Right renal cortex interstitium (tissue), 3 donors: ENCODE results near the gene CELA1. TPM values are rescaled to one million over a fixed set of nuclear protein-coding genes. Genes with fewer than 3 reads are reported as not detected.
"Not testable (repeated sequence)": the region's sequence is repeated elsewhere in the genome, so short reads cannot be mapped to it uniquely, and the experiment has no call there.

Experiments
- DNase-seq, 3 donors: peaks; one replicate each; pipeline ENCODE4 v3.0.0-alpha.2; 2013; ENCODE audit warnings: low read depth in 3 of 3, low spot score in 2 of 3
- polyA plus RNA-seq, 3 donors: library from polyadenylated mRNA; unstranded; fragments of 120-200 nt; gene quantifications; one replicate each; pipeline ENCODE4 v1.2.1, GENCODE V29; 2013; ENCODE audit not compliant: insufficient read length in 3 of 3

CELA1 gene
- polyA plus RNA-seq, 3 donors = not detected

DNA sequence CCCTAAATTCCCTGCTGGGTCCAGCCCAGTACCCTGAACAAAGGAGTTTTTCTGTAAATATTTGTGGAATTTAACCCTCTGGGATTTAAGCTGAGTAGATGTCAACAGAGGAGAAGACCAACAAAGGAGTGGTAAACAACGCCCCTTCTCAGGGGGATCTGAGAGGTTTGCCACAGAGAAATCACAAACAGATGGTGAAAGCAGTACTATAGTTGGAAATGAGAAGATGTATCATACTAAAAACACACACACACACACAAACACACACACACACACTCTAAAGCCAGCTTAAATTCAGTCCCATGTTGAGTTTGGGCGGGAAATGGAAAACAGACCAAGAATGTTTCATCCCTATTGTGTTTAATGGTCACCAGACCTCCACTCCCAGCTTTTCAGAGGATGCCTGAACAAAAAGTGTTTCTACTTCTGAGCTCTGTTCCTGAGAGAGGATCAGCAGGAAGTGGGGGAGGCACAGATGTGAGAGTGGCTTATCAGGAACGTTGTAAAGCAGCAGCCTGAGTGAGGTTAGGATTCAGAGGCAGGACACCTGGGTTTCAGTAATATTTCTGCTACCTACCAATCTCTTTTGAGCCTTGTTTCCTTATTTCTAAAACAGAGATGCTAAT is 25.7 kb downstream of the CELA1 start:
- no peak for DNase-seq

DNA sequence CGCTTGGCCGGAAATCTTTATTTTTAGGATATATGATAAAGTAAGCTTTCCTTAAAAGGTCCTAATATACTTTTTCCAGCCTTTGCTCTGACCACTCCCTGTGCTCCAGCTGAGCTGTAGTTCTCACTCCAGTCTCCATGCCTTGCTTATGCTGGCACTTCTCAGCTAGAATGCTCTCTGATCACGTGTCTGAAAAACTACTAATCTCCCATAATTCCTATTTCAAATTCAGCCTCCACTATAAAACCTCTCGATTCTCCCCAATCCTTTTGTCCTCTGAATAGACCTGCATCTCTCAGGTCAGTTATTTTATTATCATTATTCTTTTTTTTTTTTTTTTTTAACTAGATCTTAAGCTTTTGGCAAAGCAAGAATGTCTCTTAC is 26.2 kb downstream of the CELA1 start:
- DNase-seq = no peak

DNA sequence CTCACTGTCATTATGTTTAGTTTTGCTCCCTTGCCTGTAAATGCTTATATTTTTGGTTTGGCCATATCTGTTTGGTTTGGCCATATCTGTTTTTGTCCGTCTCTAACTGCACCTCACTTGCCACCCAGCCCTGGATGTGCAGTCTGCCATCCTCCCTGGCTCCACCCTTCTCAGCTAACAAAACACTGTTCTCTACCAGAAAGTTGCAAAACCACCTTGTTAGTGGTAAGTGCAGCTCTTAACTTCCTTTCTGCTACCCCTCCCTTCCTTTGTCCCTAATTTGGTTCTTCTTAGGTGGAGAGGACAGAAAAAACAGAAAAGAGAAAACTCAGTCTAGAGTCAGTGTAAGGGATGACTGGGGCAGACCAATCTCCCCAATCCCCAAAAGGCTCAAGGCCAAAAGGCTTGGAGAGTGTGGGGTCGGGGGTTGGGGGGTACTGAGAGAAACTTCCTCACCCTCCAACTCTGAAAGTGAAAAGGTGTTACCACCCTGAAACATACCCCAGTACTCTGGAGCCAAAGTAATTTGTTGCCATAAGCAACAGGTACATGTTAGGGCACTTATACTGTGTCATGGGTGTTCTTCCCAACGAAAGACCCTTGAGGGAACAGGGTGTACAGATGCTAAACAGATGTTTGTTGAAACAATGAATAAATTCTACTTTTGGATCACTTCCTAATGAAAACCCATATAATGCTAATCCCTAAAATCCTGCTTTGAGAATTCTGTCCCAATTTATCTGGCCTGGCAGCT is 27.5 kb downstream of the CELA1 start:
- no peak for DNase-seq

DNA sequence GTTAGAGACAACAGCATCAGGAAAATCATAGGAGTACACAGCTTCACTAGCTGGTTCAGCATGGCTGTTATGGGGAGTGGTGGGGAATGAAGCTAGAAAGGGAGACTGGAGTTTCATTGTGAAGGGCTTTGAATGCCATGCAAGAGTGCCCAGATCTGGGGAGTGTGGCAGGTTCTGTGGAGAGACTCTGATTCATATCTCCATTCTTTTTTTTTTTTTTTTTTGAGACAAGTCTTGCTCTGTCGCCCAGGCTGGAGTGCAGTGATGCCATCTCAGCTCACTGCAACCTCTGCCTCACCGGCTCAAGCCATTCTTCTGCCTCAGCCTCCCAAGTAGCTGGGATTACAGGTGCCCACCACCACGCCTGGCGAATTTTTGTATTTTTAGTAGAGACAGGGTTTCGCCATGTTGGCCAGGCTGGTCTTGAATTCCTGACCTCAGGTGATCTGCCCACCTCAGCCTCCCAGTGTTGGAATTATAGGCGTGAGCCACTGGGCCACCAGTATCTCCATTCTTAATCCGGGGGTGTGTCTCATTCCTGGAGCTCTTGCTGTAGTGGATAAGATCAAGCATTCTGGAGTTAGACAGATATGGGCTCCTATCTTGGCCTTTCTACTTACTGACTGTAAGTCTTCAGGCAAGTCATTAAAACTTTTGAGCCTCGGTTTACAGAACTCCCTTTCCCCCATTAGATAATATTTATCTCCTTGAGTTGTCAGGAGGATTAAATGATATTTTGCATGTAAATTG is 28.2 kb downstream of the CELA1 start:
- not testable (repeated sequence) for DNase-seq

DNA sequence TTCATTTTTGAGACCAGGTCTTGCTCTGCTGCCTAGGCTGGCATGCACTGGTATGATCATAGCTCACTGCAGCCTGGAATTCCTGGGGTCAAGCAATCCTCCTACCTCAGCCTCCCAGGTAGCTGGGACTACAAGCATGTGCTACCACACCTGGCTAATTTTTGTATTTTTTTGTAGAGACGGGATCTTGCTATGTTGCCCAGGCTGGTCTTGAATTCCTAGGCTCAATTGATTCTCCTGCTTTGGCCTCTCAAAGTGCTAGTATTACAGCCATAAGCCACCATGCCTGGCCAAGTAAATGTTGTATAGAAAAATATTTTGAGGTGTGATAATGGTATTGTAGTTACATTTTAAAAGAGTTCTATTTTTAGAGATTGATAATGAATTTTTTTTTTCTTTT is 35.1 kb downstream of the CELA1 start:
- DNase-seq = no peak

DNA sequence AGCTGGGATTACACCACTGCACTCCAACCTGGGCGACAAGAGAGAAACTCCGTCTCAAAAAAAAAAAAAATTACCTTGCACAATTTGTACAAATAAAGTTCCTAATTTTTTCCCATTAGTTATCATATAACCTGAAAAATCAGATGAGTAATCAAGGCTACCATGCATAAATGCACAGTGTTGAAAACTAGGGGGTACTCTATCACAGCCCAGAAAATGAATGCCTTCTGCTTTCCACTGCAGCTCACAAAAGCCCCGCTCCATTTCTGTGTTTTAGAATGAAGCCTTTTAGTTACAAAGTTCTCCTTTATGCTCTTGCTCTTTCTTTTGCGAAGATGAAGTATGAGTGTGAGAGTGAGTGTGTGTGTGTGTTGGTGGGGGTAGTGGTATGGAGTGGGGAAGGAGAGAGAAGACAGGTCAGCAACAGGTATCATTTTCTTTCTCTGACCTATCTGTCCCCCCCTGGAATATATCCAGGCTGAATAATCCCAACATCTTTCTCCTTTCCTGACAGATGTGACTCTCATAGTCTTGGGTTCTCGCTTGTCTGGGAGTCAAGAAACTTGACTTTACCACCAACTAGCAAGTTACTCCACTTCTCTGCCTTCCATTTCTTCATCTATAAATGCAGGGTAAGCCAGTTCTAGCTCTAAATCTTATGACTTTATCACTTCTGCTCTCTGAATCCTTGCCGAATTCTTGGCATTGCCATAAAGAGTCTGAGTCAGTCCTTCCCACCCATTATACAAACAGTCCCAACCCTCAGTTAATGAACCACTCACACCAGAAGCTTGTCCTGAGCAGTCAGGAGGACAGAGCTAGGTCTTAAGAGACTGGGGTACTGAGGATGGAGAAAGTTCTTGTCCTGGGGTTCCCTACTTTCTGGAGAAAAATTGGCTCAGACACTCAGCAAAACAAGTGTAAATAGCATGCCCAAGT is 38.6 kb downstream of the CELA1 start:
- DNase-seq = no peak

DNA sequence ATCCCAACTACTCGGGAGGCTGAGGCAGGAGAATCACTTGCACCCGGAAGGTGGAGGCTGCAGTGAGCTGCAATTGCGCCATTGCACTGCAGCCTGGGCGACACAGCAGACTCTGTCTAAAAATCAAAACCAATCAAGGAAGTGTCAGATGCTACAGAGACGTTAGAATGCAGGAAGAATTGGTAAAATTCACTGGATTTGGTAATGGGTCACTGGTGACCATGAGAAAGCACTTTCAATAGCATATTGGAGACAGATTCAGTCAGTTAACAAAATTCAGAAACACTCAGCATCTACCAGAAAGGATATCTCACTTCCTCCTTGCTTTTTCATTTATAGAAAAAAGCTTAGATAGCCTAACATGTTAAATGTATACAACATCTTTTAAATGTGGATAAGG is 40.0 kb downstream of the CELA1 start:
- no peak for DNase-seq

DNA sequence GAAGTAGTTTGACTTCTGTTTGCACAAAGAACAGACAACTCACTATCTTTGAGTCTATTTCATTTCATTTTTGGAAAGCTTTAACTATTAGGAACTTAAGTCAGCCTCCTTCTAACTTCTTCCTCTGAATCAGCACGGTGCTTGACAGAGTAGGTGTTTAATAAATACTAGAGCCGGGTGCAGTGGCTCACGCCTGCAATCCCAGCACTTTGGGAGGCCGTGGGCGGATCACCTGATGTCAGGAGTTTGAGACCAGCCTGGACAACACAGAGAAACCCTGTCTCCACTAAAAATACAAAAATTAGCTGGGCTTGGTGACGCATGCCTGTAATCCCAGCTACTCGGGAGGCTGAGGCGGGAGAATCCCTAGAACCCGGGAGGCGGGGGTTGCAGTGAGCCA is 45.7 kb downstream of the CELA1 start:
- DNase-seq = not testable (repeated sequence)

DNA sequence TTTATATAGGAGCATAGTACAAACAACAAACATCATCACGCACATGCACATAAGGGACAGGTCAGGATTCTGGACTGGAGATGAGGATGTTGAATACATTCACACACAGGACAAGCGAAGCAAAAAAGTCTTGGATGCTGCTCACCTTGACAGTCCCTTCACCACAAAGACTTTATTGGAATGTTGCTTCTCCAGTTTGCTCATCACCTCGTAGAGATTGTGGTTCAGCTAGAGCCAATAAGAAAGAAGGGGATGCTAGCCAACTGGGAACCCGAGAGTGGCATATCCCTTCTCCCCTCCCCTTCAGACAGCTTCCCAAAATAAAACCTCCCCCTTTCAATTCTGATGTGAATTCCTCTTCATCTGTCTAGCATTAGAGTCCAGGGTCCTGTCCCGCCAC is 50.8 kb downstream of the CELA1 start:
- no peak for DNase-seq

DNA sequence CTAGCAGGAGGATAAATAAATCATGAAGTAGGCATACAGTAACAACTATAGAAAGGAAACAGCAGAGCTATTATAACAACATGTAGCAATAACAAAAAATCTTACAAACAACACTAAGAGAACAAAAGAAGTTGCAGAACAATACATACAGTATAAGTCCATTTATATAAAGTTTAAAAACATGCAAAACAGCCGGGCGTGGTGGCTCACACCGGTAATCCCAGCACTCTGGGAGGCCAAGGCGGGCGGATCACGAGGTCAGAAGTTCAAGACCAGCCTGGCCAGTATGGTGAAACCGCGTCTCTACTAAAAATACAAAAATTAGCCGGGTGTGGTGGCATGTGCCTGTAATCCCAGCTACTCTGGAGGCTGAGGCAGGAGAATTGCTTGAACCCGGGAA is 52.4 kb downstream of the CELA1 start:
- not testable (repeated sequence) for DNase-seq

DNA sequence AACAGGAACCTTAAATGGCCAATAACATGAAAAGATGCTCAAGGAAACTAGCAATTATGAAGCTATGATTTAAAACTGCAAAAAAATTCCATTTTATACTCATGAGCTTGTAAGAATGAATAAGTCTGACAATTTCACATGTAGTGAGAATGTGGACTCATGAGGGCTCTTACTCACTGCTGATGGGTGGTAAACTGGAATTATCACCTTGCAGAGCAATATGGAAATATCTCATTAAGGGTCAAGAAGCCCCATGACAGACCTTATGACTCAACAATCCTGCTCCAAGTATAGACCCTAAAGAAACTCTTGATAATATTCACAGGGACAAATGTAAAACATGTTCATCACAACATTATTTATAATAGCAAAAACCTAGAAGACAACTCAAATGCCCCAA is 52.8 kb downstream of the CELA1 start:
- no peak for DNase-seq

DNA sequence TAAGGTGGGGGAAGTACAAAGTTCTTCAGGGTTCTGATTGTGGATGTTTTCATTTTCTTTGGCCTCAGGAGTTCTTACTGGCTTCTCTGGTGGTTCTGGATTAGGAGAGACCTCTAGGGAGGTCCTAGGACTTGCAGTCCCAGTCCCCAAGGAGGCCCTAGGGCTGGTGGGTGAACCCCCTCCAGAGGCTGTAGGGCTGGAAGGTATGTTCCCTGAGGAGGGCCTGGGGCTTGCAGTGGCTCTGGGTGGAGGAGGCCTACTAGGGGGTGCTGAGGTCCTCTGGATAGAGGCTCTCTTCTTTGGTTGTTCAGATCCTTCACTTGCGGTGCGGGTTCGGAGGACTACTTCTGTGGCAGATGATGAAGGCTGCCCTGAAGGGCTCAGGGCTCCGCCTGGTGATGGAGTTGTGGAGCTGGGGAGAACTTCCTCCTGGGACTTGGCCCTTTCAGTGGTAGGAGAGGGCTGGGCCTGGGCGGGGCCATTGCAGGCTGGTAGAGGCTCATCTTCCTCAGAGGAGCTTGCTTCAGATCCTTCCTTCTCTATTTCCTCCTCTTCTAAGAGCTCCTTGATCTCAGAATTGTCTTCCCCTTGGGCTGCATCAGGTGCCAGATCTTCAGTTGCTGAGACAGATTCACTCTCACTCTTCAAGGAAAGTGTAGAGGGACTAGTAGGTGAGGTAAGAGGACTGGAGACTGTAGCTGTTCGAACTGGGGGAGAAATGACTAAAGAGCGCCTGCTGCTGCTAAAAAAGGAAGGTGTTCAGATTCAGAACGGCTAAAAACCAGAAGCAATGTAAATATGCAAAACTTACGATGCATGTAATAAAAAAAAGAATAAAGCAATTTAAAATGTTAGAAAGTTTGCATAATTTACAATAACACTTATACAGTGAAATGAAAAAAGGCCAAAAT is 54.6 kb downstream of the CELA1 start:
- DNase-seq = not testable (repeated sequence)

DNA sequence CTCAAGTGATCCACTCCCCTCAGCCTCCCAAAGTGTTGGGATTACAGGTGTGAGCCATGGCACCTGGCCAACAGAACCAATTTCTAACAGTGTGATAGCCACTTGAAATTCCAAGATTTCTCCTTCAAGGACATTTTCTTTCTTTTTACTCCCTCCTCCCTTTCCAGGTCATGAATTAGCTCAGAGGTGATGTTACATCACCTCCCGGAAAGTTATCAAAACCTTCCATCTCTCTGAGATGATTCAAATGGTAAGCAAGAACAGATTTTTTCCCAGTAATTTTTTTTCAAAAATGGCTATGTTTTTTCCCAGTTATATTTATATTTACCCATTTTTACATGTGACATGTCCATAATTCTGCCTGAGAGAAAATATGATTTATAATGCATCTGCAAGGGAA is 60.6 kb downstream of the CELA1 start:
- DNase-seq = no peak

DNA sequence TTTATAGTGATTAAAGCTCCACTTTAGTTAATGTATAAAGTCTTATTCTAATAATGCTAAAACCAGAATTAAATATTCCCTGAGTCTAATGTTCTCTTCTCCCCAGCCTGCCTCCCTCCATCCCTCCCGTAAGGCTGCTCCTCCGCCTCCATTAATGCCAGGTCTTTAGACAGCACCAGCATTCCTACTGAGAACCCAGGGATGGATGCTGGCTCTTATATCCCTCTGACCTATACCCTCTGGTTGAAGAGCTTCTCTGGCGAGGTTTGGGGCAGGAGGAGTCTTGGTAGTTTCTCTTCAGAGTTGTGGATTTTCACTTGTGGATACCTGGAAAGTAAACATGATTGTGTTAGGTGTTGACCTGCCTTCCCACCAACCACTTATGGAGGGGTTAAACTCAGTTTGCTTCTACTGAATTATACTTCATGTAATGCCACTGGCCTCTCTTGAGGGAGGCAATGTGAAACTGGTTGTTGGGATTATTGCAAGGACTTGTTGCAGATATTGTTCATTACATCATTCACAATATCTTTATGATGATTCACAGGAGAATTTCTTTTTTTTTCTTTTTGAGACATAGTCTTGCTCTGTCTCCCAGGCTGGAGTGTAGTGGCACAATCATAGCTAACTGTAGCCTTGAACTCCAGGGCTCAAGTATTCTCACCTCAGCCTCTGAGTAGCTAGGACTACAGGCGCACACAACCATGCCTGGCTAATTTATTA is 65.1 kb downstream of the CELA1 start:
- DNase-seq = no peak

Other genes starting within 250 kb of the CELA1 start
- gene TFCP2, start 173.5 kb downstream of the CELA1 start, polyA plus RNA-seq = 10 to 100 TPM; 56.6 to 59.6 (median 58.6) TPM
- gene POU6F1, start 128.6 kb downstream of the CELA1 start, polyA plus RNA-seq = 1 to 10 TPM; 6.2 to 6.7 (median 6.2) TPM
- 100 to 1,000 TPM; 316 to 335 (median 325) TPM for gene DAZAP2, start 107.9 kb downstream of the CELA1 start, polyA plus RNA-seq
- 10 to 100 TPM; 25.4 to 25.9 (median 25.4) TPM for gene SMAGP, start 76.3 kb downstream of the CELA1 start, polyA plus RNA-seq
- 1 to 10 TPM; 3.1 to 4.2 (median 3.7) TPM for gene BIN2, start 22.5 kb downstream of the CELA1 start, polyA plus RNA-seq
- 1 to 10 TPM; 4.5 to 5.5 (median 5.3) TPM for gene GALNT6, start 44.7 kb upstream of the CELA1 start, polyA plus RNA-seq
- 1 to 10 TPM; 2.7 to 4.1 (median 3.3) TPM for gene SLC4A8, start 78.2 kb upstream of the CELA1 start, polyA plus RNA-seq
- gene SCN8A, start 244.6 kb upstream of the CELA1 start, polyA plus RNA-seq = 1 to 10 TPM; 1.7 to 2.6 (median 1.8) TPM